ENCODE measurements around the gene GLRX.

GLRX gene

GRCh38 chr5:95830226-95830625 is 7.7 kb upstream of the GLRX start:
- H4K20me1 ChIP-seq (ENCODE audit: low read depth, low read length), result no peaks in the 10 kb centered on the region
- no peak overlapping the region for H3K4me3 ChIP-seq (ENCODE audit: insufficient read depth, low read length, poor library complexity, severe bottlenecking)
- H3K79me2 ChIP-seq (ENCODE audit: insufficient read depth, low read length), result no peaks in the 10 kb centered on the region
- H3K36me3 ChIP-seq (ENCODE audit: low read length), result no peaks in the 10 kb centered on the region
- H3K9ac ChIP-seq (ENCODE audit: low read length), result no peak overlapping the region
- H3K27me3 ChIP-seq (ENCODE audit: low read length), result no peaks in the 10 kb centered on the region; the same call in 1 of the 2 replicates
- H2AFZ ChIP-seq (ENCODE audit: low read depth, low read length, severe bottlenecking), result no peak overlapping the region
- no peaks in the 10 kb centered on the region for H3K9me3 ChIP-seq (ENCODE audit: insufficient read depth, low read length)
- H3K27ac ChIP-seq (ENCODE audit: low read depth, low read length), result no peak overlapping the region
- H3F3A ChIP-seq (ENCODE audit: insufficient read depth), result no peaks in the 10 kb centered on the region; the same call in 1 of the 2 replicates
- TF ChIP-seq EZH2phosphoT487 (conservative IDR thresholded peaks at IDR 0.05; ENCODE audit: low read length) (no peak), CTCF (IDR thresholded peaks at IDR 0.05; ENCODE audit: insufficient read depth, low read length, poor library complexity, severe bottlenecking) (no peak)
- H3K4me2 ChIP-seq (ENCODE audit: low read depth, low read length, poor library complexity, severe bottlenecking), result no peak overlapping the region
- H3K9me2 ChIP-seq (replicated peaks; ENCODE audit: insufficient read depth, low read length), result no peaks in the 10 kb centered on the region

- no peak for TF ChIP-seq EZH2phosphoT487 (conservative IDR thresholded peaks at IDR 0.05; ENCODE audit: low read length)
- no peak for TF ChIP-seq CTCF (IDR thresholded peaks at IDR 0.05; ENCODE audit: insufficient read depth, low read length, poor library complexity, severe bottlenecking)
- no peak overlapping the region for H2AFZ ChIP-seq (ENCODE audit: low read depth, low read length, severe bottlenecking)
These were observed 5.3 kb upstream of the GLRX start for GRCh38 chr5:95827892-95828246.

GRCh38 chr5:95826949-95827891 is 4.7 kb upstream of the GLRX start:
- Histone ChIP-seq H3K9me3 (ENCODE audit: insufficient read depth, low read length) (no peaks in the 10 kb centered on the region), H3K9me2 (replicated peaks; ENCODE audit: insufficient read depth, low read length) (no peaks in the 10 kb centered on the region), H3F3A (ENCODE audit: insufficient read depth) (no peaks in the 10 kb centered on the region), H3K27me3 (ENCODE audit: low read length) (no peaks in the 10 kb centered on the region; the same call in 1 of the 2 replicates), H3K4me2 (ENCODE audit: low read depth, low read length, poor library complexity, severe bottlenecking) (no peak overlapping the region), H3K36me3 (ENCODE audit: low read length) (no peaks in the 10 kb centered on the region), H3K4me3 (ENCODE audit: insufficient read depth, low read length, poor library complexity, severe bottlenecking) (no peak overlapping the region), H2AFZ (ENCODE audit: low read depth, low read length, severe bottlenecking) (no peak overlapping the region), H3K9ac (ENCODE audit: low read length) (no peak overlapping the region), H4K20me1 (ENCODE audit: low read depth, low read length) (no peaks in the 10 kb centered on the region), H3K79me2 (ENCODE audit: insufficient read depth, low read length) (no peaks in the 10 kb centered on the region), H3K27ac (ENCODE audit: low read depth, low read length) (no peak overlapping the region)
- TF ChIP-seq CTCF (IDR thresholded peaks at IDR 0.05; ENCODE audit: insufficient read depth, low read length, poor library complexity, severe bottlenecking) (no peak), EZH2phosphoT487 (conservative IDR thresholded peaks at IDR 0.05; ENCODE audit: low read length) (no peak)

More at GRCh38 chr5:95827892-95828246, 5.3 kb upstream of the GLRX start:
- Histone ChIP-seq H3K9ac (ENCODE audit: low read length) (no peak overlapping the region), H3K36me3 (ENCODE audit: low read length) (no peaks in the 10 kb centered on the region), H3K27ac (ENCODE audit: low read depth, low read length) (no peak overlapping the region), H4K20me1 (ENCODE audit: low read depth, low read length) (no peaks in the 10 kb centered on the region), H3K4me2 (ENCODE audit: low read depth, low read length, poor library complexity, severe bottlenecking) (no peak overlapping the region), H3K4me3 (ENCODE audit: insufficient read depth, low read length, poor library complexity, severe bottlenecking) (no peak overlapping the region), H3K79me2 (ENCODE audit: insufficient read depth, low read length) (no peaks in the 10 kb centered on the region), H3K27me3 (ENCODE audit: low read length) (no peaks in the 10 kb centered on the region; the same call in 1 of the 2 replicates), H3K9me2 (replicated peaks; ENCODE audit: insufficient read depth, low read length) (no peaks in the 10 kb centered on the region), H3F3A (ENCODE audit: insufficient read depth) (no peaks in the 10 kb centered on the region), H3K9me3 (ENCODE audit: insufficient read depth, low read length) (no peaks in the 10 kb centered on the region)
